Mesendoderm (in vitro differentiated cells): ENCODE results near the gene SMIM38.

ENCODE experiments used
- DNase-seq: peaks from one replicate; pipeline ENCODE4 v3.0.0; 2013
- H2AK5ac ChIP-seq: 2 replicates; pipeline ENCODE4 v1.6.1; 2013; ENCODE audit warnings: low read length, inconsistent platforms
- H2BK120ac ChIP-seq: 2 replicates; pipeline ENCODE4 v1.6.1; 2013; ENCODE audit warnings: low read depth, mild to moderate bottlenecking, low read length, moderate library complexity, mixed read lengths
- H2BK15ac ChIP-seq: replicated peaks from 2 replicates; pipeline ENCODE4 v1.6.1; 2013; ENCODE audit warnings: low read depth, mild to moderate bottlenecking, moderate library complexity
- H2BK5ac ChIP-seq: 2 replicates; pipeline ENCODE4 v1.6.1; 2013; ENCODE audit warnings: low read length, inconsistent platforms
- H3K18ac ChIP-seq: 2 replicates; pipeline ENCODE4 v1.6.1; 2013; ENCODE audit warnings: mild to moderate bottlenecking, low read length, mixed read lengths
- H3K23ac ChIP-seq: one replicate; pipeline ENCODE4 v1.6.1; 2013; ENCODE audit warnings: low read length
- H3K27ac ChIP-seq: 2 replicates; pipeline ENCODE4 v1.5.1; 2013; ENCODE audit warnings: low read depth, mild to moderate bottlenecking, inconsistent platforms, low read length, moderate library complexity
- H3K27me3 ChIP-seq: 2 replicates; pipeline ENCODE4 v1.6.1; 2013; ENCODE audit warnings: low read length, control low read depth, mild to moderate bottlenecking, inconsistent platforms; ENCODE audit not compliant: insufficient read depth, poor library complexity
- H3K36me3 ChIP-seq: 2 replicates; pipeline ENCODE4 v1.6.1; 2013; ENCODE audit warnings: low read length, inconsistent platforms; ENCODE audit not compliant: control insufficient read depth, insufficient read depth
- H3K4ac ChIP-seq: one replicate; pipeline ENCODE4 v1.6.1; 2013; ENCODE audit warnings: low read depth, mild to moderate bottlenecking, low read length, moderate library complexity
- H3K4me1 ChIP-seq: 2 replicates; pipeline ENCODE4 v1.6.1; 2013; ENCODE audit warnings: low read depth, low read length, inconsistent platforms; ENCODE audit not compliant: control insufficient read depth
- H3K4me2 ChIP-seq: 2 replicates; pipeline ENCODE4 v1.6.1; 2013; ENCODE audit warnings: low read length
- H3K4me3 ChIP-seq: 2 replicates; pipeline ENCODE4 v1.5.1; 2013; ENCODE audit warnings: mild to moderate bottlenecking, low read length
- H3K56ac ChIP-seq: one replicate; pipeline ENCODE4 v1.6.1; 2013; ENCODE audit warnings: low read length
- H3K79me1 ChIP-seq: 2 replicates; pipeline ENCODE4 v1.6.1; 2013; ENCODE audit warnings: low read length, inconsistent platforms
- H3K79me2 ChIP-seq: 2 replicates; pipeline ENCODE4 v1.6.1; 2013; ENCODE audit warnings: mild to moderate bottlenecking, low read length; ENCODE audit not compliant: control insufficient read depth, insufficient read depth
- H3K9ac ChIP-seq: 2 replicates; pipeline ENCODE4 v1.6.1; 2013; ENCODE audit warnings: low read length, inconsistent platforms
- H4K5ac ChIP-seq: one replicate; pipeline ENCODE4 v1.6.1; 2013; ENCODE audit warnings: low read length
- H4K8ac ChIP-seq: one replicate; pipeline ENCODE4 v1.6.1; 2013; ENCODE audit warnings: low read depth, mild to moderate bottlenecking, control low read depth, low read length, moderate library complexity
- WGBS: extraction: QIAGEN DNeasy Blood & Tissue Kit; methylation state at CpG from one replicate; pipeline ENCODE4 v1.1.7; 2013; ENCODE audit warnings: low lambda C conversion rate, missing lambda C conversion rate; ENCODE audit not compliant: insufficient coverage; ENCODE audit errors: extremely low coverage; 5-methylcytosine and 5-hydroxymethylcytosine counted together

The SMIM38 gene

DNA sequence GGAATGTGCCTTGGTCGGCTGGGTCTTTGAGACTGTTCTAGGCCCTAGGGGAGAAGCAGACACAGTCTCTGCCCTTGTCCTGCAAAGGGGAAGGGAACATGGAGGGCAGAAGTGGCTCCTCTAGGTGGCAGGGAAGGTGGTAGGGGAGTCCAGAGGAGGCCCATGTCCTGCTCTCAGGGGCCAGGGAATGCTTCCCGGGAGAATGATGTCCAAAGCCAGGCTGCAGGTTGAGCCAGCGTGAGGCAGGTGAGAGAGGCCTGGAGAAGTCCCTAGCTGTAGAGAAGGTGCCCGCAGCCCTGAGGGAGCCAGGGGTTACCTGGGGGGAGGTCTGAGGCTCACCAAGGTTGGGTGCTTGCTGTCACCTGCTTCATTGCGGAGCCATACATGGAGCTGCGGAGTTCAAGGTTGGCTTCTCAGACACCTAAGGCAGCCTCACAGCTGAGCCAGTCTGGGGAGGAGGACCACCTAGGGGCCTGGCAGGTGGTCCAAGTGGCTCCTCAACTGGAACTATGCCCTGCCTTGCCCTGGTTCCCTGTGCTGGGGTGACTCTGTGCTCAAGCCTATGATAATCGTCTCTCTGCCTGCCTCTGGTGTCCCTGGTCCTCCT, 46.1 kb downstream of the SMIM38 start:
- Histone ChIP-seq H4K8ac (no peak overlapping the region), H2BK5ac (no peak overlapping the region), H3K18ac (no peak overlapping the region), H2AK5ac (no peak overlapping the region), H3K79me2 (no peaks in the 10 kb centered on the region), H3K27me3 (no peaks in the 10 kb centered on the region), H3K36me3 (no peaks in the 10 kb centered on the region), H3K4ac (no peak overlapping the region), H3K4me3 (no peak overlapping the region), H3K9ac (no peak overlapping the region), H3K4me1 (no peaks in the 10 kb centered on the region), H3K56ac (no peak overlapping the region), H2BK120ac (no peak overlapping the region), H3K79me1 (no peaks in the 10 kb centered on the region), H3K27ac (no peak overlapping the region), H4K5ac (no peak overlapping the region), H3K4me2 (no peak overlapping the region), H3K23ac (no peak overlapping the region), H2BK15ac (no peak overlapping the region)
- no CpG with 5 or more reads among the region's 7 CpGs for WGBS
- DNase-seq: no peak

- Histone ChIP-seq H4K8ac (no peak overlapping the region), H4K5ac (no peak overlapping the region), H3K56ac (no peak overlapping the region), H3K79me2 (no peaks in the 10 kb centered on the region), H2BK5ac (no peak overlapping the region), H3K79me1 (no peaks in the 10 kb centered on the region), H3K9ac (no peak overlapping the region), H3K27me3 (no peaks in the 10 kb centered on the region), H3K4me1 (no peaks in the 10 kb centered on the region), H2AK5ac (no peak overlapping the region), H3K4me3 (no peak overlapping the region), H3K18ac (no peak overlapping the region), H2BK15ac (no peak overlapping the region), H3K36me3 (no peaks in the 10 kb centered on the region), H2BK120ac (no peak overlapping the region), H3K4ac (no peak overlapping the region), H3K4me2 (no peak overlapping the region), H3K23ac (no peak overlapping the region), H3K27ac (no peak overlapping the region)
- DNase-seq: no peak
- WGBS: no CpG with 5 or more reads among the region's 25 CpGs
These were observed 46.9 kb downstream of the SMIM38 start for GRCh38 chr11:69202511-69203221.

GRCh38 chr11:69203381-69203780, 47.6 kb downstream of the SMIM38 start:
- Histone ChIP-seq H3K4ac (no peak overlapping the region), H2BK5ac (no peak overlapping the region), H3K18ac (no peak overlapping the region), H2BK120ac (no peak overlapping the region), H3K36me3 (no peaks in the 10 kb centered on the region), H3K9ac (no peak overlapping the region), H3K4me3 (no peak overlapping the region), H3K27me3 (no peaks in the 10 kb centered on the region), H3K56ac (no peak overlapping the region), H3K4me1 (no peaks in the 10 kb centered on the region), H3K23ac (no peak overlapping the region), H3K4me2 (no peak overlapping the region), H4K5ac (no peak overlapping the region), H3K79me2 (no peaks in the 10 kb centered on the region), H3K79me1 (no peaks in the 10 kb centered on the region), H2AK5ac (no peak overlapping the region), H4K8ac (no peak overlapping the region), H2BK15ac (no peak overlapping the region), H3K27ac (no peak overlapping the region)
- no peak for DNase-seq
- no CpG with 5 or more reads among the region's 16 CpGs for WGBS

DNA sequence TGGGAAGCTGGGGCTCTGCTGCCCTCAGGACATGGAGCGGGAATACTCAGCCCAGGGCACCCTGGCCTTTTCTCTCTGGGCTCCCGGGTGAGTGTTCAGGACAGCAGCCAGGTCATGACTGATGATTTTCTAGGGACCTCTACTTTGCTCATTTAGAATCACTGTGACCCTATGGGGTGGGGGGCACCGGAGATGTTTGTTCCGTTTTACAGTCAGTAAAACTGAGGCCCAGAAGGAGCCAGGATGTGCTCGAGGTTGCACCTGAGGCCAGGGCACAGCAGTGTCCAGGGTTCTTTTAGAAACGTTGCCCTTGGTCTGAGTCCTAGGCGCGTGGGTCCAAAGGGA, 48.1 kb downstream of the SMIM38 start:
- no peak overlapping the region for H3K4me3 ChIP-seq
- H3K27me3 ChIP-seq: no peaks in the 10 kb centered on the region
- H2BK120ac ChIP-seq: no peak overlapping the region
- no peak overlapping the region for H3K23ac ChIP-seq
- H3K36me3 ChIP-seq: no peaks in the 10 kb centered on the region
- H3K79me1 ChIP-seq: no peaks in the 10 kb centered on the region
- H2BK15ac ChIP-seq: no peak overlapping the region
- H3K4me2 ChIP-seq: no peak overlapping the region
- no peak overlapping the region for H3K4ac ChIP-seq
- no peak overlapping the region for H3K27ac ChIP-seq
- no peaks in the 10 kb centered on the region for H3K4me1 ChIP-seq
- no peak overlapping the region for H3K9ac ChIP-seq
- H3K56ac ChIP-seq: no peak overlapping the region
- no peak overlapping the region for H2BK5ac ChIP-seq
- DNase-seq: no peak
- no peak overlapping the region for H3K18ac ChIP-seq
- no CpG with 5 or more reads among the region's 8 CpGs for WGBS
- no peak overlapping the region for H2AK5ac ChIP-seq
- no peak overlapping the region for H4K8ac ChIP-seq
- H4K5ac ChIP-seq: no peak overlapping the region
- H3K79me2 ChIP-seq: no peaks in the 10 kb centered on the region

DNA sequence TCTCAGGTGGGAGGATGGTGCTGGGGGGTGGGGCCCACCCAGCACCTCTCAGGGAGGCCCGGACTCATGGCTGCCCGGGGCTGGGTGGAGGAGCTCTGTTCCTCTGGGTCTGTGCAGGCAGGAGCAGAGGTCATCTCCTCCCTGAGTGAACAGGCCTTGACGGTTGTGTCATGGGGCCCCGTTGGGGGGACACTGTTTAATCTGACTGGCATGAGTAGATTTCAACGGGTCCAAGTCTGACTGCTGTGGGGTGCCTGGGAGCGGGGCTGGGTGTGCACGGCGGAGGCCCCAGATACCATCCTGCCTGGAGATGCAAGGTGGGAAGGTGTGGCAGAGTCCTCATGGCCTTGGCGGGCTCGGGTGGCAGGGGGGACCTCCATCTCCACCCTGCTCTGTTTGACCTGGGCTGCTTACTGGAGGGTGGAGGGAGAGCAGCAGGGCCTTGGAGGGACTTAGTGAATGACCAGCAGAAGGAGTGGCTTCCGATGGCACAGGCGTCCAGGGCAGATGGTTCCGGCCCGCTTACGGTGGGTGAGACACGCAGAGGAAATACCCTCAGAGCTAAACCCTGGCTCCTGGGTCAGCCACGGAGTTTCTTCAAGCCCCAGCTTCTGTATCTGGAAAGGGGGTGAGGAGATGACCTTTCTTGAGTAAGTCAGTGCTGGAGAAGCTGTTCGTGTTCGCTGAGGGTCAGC, 48.7 kb downstream of the SMIM38 start:
- H3K4me2 ChIP-seq: no peak overlapping the region

More for the DNA sequence above, 48.7 kb downstream of the SMIM38 start:
- no peak overlapping the region for H4K5ac ChIP-seq
- no peak overlapping the region for H3K4me3 ChIP-seq
- H3K4me1 ChIP-seq: no peaks in the 10 kb centered on the region
- no peaks in the 10 kb centered on the region for H3K36me3 ChIP-seq
- H3K18ac ChIP-seq: no peak overlapping the region
- no peak overlapping the region for H2BK120ac ChIP-seq
- no CpG with 5 or more reads among the region's 19 CpGs for WGBS
- no peak overlapping the region for H2BK5ac ChIP-seq
- H3K9ac ChIP-seq: no peak overlapping the region
- no peak overlapping the region for H2AK5ac ChIP-seq
- H3K4ac ChIP-seq: no peak overlapping the region
- H3K27me3 ChIP-seq: no peaks in the 10 kb centered on the region
- DNase-seq: no peak
- no peak overlapping the region for H3K56ac ChIP-seq
- no peak overlapping the region for H2BK15ac ChIP-seq
- H3K23ac ChIP-seq: no peak overlapping the region
- H3K79me2 ChIP-seq: no peaks in the 10 kb centered on the region
- H3K27ac ChIP-seq: no peak overlapping the region
- H3K79me1 ChIP-seq: no peaks in the 10 kb centered on the region
- H4K8ac ChIP-seq: no peak overlapping the region
